Bronchial epithelial cell (primary cell): ENCODE data around the gene GRIK1. TPM values are rescaled to one million over a fixed set of nuclear protein-coding genes. Genes with fewer than 3 reads are reported as not detected.
A peak's percentile ranks its signal among the peaks of the same experiment; 100 is the strongest.

Experiments
- DNase-seq: peaks from one replicate; pipeline ENCODE4 v3.0.0-alpha.2; 2010; ENCODE audit warnings: low read depth
- FAIRE-seq: peaks from 2 replicates; lab custom pipeline; 2011; peaks lifted over from hg19 to GRCh38; lab: Jason Lieb, UNC
- H3K27me3 ChIP-seq: 2 replicates; pipeline ENCODE4 v1.5.1; 2011; ENCODE audit warnings: low read length; ENCODE audit not compliant: control insufficient read depth, insufficient read depth
- H3K36me3 ChIP-seq: 2 replicates; pipeline ENCODE4 v1.5.1; 2011; ENCODE audit warnings: low read length; ENCODE audit not compliant: control insufficient read depth, insufficient read depth
- H3K4me3 ChIP-seq: 2 replicates; pipeline ENCODE4 v1.5.1; 2011; ENCODE audit warnings: mild to moderate bottlenecking, low read depth, low read length, control low read depth
- total RNA-seq: library from RNA; depleted of rRNA; stranded (reverse); fragments of >200 nt; gene quantifications from 2 replicates; pipeline ENCODE4 v1.2.1, GENCODE V29; 2014
- TF ChIP-seq, protein P1 (sequence below): IDR thresholded peaks from 2 replicates; pipeline ENCODE4 v1.5.1; 2011; ENCODE audit warnings: mild to moderate bottlenecking, moderate library complexity, low read length, control low read depth, inconsistent platforms; ENCODE audit not compliant: insufficient read depth, severe bottlenecking

The GRIK1 gene
- total RNA-seq, 1 donor from 2014 or later = not detected

DNA sequence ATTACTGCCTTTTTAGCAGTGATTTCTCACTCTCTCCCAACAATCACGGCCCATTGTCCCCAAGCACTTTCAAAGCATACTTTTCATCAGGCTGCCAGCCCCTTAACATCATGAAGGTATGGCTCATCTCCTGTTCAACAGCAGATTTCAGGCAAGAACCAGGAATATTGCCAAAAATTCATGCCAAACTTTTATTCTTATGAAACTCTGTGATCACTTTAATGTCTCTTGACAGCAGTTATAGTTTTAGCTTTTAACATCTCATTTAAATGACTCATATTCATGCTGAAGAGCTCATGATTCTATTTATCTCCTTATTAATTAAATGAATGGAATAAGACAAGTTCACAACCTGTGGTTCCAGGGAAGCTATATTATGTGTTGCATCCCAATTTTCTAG, 235.1 kb downstream of the GRIK1 start:
- H3K36me3 ChIP-seq = no peaks in the 10 kb centered on the region
- no peaks in the 10 kb centered on the region for H3K27me3 ChIP-seq
- DNase-seq (no peak), FAIRE-seq (no peak)
- TF ChIP-seq, protein P1, sequence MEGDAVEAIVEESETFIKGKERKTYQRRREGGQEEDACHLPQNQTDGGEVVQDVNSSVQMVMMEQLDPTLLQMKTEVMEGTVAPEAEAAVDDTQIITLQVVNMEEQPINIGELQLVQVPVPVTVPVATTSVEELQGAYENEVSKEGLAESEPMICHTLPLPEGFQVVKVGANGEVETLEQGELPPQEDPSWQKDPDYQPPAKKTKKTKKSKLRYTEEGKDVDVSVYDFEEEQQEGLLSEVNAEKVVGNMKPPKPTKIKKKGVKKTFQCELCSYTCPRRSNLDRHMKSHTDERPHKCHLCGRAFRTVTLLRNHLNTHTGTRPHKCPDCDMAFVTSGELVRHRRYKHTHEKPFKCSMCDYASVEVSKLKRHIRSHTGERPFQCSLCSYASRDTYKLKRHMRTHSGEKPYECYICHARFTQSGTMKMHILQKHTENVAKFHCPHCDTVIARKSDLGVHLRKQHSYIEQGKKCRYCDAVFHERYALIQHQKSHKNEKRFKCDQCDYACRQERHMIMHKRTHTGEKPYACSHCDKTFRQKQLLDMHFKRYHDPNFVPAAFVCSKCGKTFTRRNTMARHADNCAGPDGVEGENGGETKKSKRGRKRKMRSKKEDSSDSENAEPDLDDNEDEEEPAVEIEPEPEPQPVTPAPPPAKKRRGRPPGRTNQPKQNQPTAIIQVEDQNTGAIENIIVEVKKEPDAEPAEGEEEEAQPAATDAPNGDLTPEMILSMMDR = no peak
- H3K4me3 ChIP-seq = no peak overlapping the region

DNA sequence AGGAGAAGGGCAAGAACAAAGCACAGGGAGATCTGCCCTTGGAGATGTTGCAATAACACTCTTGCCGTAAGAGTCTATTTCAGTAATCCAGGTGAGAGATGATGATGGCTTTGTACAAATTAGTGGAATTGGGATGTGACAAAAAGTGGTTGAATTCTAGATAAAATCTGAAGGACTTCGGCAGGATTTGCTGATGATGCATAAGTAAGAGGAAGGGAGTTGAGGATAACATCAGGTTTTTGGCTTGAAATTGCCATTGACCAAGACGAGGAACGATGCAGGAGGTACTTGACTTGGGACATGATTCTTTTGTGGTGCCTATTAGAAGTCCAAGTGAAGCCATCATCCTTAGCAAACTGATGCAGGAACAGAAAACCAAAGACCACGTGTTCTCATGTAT, 238.1 kb downstream of the GRIK1 start:
- TF ChIP-seq, protein P1 = no peak
- Histone ChIP-seq H3K36me3 (no peaks in the 10 kb centered on the region), H3K27me3 (no peaks in the 10 kb centered on the region), H3K4me3 (no peak overlapping the region)
- FAIRE-seq = no peak
- no peak for DNase-seq

- peak; percentile 47 for FAIRE-seq
- TF ChIP-seq, protein P1 = no peak
- no peak overlapping the region for H3K4me3 ChIP-seq
Measured at GRCh38 chr21:29697555-29698193, 242.1 kb downstream of the GRIK1 start.

GRCh38 chr21:29696937-29697336, 242.9 kb downstream of the GRIK1 start:
- Histone ChIP-seq H3K27me3 (no peaks in the 10 kb centered on the region), H3K36me3 (no peaks in the 10 kb centered on the region), H3K4me3 (no peak overlapping the region)
- FAIRE-seq = no peak
- TF ChIP-seq, protein P1 = no peak
- DNase-seq = no peak

More at GRCh38 chr21:29697555-29698193, 242.1 kb downstream of the GRIK1 start:
- no peaks in the 10 kb centered on the region for H3K36me3 ChIP-seq
- no peak for DNase-seq
- H3K27me3 ChIP-seq = no peaks in the 10 kb centered on the region

DNA sequence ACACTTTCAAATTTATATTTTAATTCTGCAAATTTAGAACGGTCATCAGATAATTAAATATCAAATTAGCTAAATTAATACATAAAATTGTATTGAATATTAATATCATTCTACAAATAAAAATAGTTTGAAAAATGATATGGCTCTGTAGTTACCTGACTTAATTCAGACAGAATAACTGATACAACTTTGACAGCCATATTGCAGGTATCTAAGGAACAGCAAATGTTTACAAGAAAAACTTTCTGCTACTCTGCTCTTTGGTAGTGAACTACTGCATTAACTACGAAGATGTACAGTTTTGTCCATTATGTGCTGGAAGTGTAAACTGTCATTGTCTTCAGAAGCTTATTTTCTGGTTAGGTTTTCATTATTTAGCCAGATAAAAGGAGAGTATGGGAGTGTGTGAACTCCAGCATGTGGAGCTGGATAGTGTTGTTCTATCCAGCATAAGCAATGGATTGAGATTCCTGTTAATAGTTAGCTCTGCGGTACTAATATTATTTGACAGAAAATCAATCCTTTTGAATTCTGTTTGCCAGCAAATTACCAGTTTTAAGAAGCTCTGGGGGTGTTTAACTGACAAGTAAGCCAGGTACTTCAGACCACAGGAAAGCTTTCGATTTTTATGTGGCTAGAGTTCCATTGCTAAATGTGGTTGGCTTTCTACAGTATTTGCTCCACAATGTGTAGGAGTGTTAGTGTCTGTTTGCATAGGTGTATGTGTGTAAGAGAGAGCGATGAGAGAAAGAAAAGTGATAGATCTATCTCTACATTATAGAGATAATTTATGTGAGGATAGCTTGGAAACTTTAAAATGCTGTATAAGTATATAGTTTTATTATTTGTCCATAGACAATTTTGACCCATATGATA, 247.9 kb downstream of the GRIK1 start:
- TF ChIP-seq, protein P1 = no peak
- no peaks in the 10 kb centered on the region for H3K36me3 ChIP-seq
- FAIRE-seq = no peak
- no peak for DNase-seq
- no peaks in the 10 kb centered on the region for H3K27me3 ChIP-seq
- H3K4me3 ChIP-seq = no peak overlapping the region
